A673 (cell line): Measurements from ENCODE around the gene WFDC10A.

Experiments used
- EZH2 ChIP-seq: fragments of 200-600 bp; sonication (generic); IDR thresholded peaks from 2 replicates; pipeline ENCODE4 v1.6.1; 2017; ENCODE audit warnings: borderline replicate concordance, low read depth, mild to moderate bottlenecking, mixed read lengths, antibody characterized with exemption, low read length; ENCODE audit not compliant: poor library complexity, severe bottlenecking
- TF ChIP-seq, protein P1 (sequence below): fragments of 300-800, 200-600 bp; sonication (generic); conservative IDR thresholded peaks from 2 replicates; pipeline ENCODE4 v1.5.1; 2017; ENCODE audit warnings: low read depth, mild to moderate bottlenecking, antibody characterized with exemption, low read length, moderate library complexity, mixed read lengths

DNA sequence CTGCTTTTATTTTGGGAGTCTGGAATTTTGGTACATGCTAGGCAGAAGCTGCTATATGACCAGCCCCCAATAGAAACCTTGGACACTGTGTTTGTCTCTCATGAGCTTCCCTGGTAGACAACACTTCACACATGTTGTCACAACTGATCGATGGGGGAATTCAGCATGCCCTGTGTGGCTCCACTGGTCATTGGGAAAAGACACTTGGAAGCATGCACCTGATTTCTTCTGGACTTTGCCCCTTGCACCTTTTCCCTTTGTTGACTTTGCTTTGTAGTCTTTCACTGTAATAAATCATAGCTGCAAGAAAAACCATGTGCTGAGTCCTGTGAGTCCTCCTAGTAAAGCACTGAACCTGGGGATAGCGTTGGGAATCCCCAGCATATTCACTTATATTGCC lies 7.9 kb upstream of the WFDC10A start:
- no peak for TF ChIP-seq EZH2
- TF ChIP-seq, protein P1, sequence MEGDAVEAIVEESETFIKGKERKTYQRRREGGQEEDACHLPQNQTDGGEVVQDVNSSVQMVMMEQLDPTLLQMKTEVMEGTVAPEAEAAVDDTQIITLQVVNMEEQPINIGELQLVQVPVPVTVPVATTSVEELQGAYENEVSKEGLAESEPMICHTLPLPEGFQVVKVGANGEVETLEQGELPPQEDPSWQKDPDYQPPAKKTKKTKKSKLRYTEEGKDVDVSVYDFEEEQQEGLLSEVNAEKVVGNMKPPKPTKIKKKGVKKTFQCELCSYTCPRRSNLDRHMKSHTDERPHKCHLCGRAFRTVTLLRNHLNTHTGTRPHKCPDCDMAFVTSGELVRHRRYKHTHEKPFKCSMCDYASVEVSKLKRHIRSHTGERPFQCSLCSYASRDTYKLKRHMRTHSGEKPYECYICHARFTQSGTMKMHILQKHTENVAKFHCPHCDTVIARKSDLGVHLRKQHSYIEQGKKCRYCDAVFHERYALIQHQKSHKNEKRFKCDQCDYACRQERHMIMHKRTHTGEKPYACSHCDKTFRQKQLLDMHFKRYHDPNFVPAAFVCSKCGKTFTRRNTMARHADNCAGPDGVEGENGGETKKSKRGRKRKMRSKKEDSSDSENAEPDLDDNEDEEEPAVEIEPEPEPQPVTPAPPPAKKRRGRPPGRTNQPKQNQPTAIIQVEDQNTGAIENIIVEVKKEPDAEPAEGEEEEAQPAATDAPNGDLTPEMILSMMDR = no peak
